H1 (cell line): ENCODE results near the gene SAMD4A. TPM values are rescaled to one million over a fixed set of nuclear protein-coding genes. Genes with fewer than 3 reads are reported as not detected.

Experiments used
- CHD2 ChIP-seq: IDR thresholded peaks from 2 replicates; pipeline ENCODE4 v1.6.1; 2012; ENCODE audit warnings: low read length, improper control_type of control experiment
- EZH2 ChIP-seq: fragments of 200-600 bp; sonication (generic); IDR thresholded peaks from 2 replicates; pipeline ENCODE4 v1.7.1; 2012; ENCODE audit warnings: low read depth, mild to moderate bottlenecking, moderate library complexity, low read length, inconsistent platforms; ENCODE audit not compliant: severe bottlenecking
- FOSL1 ChIP-seq: IDR thresholded peaks from 2 replicates; pipeline ENCODE4 v1.6.1; 2011; ENCODE audit warnings: mild to moderate bottlenecking, low read depth, low read length, moderate library complexity; ENCODE audit not compliant: insufficient read depth
- JUND ChIP-seq: IDR thresholded peaks from 2 replicates; pipeline ENCODE4 v1.6.1; 2011; ENCODE audit warnings: mild to moderate bottlenecking, improper control_type of control experiment, low read length
- NRF1 ChIP-seq: IDR thresholded peaks from 2 replicates; pipeline ENCODE4 v1.6.1; 2011; ENCODE audit warnings: mild to moderate bottlenecking, low read depth, low read length, improper control_type of control experiment
- SIX5 ChIP-seq: IDR thresholded peaks from 2 replicates; pipeline ENCODE4 v1.6.1; 2011; ENCODE audit warnings: mild to moderate bottlenecking, low read depth, low read length
- SP4 ChIP-seq: IDR thresholded peaks from 2 replicates; pipeline ENCODE4 v1.6.1; 2012; ENCODE audit warnings: low read length, inconsistent platforms
- TCF12 ChIP-seq: IDR thresholded peaks from 2 replicates; pipeline ENCODE4 v1.6.1; 2011; ENCODE audit warnings: low read depth, mild to moderate bottlenecking, low read length
- polyA plus RNA-seq, 7 experiments: library from polyadenylated mRNA; depleted of rRNA in 3 of 7; stranded (reverse) in 5 of 7; unstranded in 2 of 7; fragments of >200 nt in 5 of 7; fragments of 200-250 nt in 2 of 7; gene quantifications; 1 replicate in 5 of 7; 2 replicates in 1 of 7; 4 replicates in 1 of 7; pipeline versions ENCODE4 v1.2.1 to v1.2.3, GENCODE V29; 2011 to 2013; ENCODE audit warnings: missing spikeins in 2 of 7, mixed read lengths in 2 of 7
- total RNA-seq: library from RNA; stranded (reverse); fragmentation: NEBNext Ultra II Directional; extraction: Animal tissue kit (Norgen Biotek cat#: 25700); gene quantifications from 2 replicates; pipeline ENCODE4 v1.2.1, GENCODE V29; 2021
- TF ChIP-seq, protein P1 (sequence below): IDR thresholded peaks from 2 replicates; pipeline ENCODE4 v1.6.1; 2011; ENCODE audit warnings: low read length, improper control_type of control experiment

The SAMD4A gene
- total and polyA plus RNA-seq, 2 of the 8 experiments (the other 6 are each of a cell fraction or from before 2014, with no cell fraction given) = 2.4 to 12.3 TPM

DNA sequence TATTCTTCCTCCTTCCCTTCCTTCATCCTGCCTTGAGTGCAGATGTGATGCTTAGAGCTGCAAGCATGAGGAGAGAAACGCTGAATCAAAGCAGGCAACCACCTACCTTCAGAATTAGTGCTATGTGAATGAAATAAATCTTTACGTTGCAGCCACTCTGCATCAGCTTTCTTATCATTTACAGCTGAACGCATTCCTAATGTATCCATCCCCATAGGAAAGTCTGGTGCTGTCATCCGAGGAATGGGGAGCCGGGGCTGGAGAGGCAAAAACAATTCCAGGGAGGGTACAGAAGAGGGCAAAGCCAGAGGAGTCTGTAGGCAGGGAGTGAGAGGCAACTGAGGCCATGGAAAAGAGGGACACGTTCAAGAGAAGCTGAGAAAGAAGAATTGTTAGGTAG is 245.7 kb downstream of the SAMD4A start (continued):
- no peak for TF ChIP-seq TCF12
- TF ChIP-seq CHD2 = no peak
- TF ChIP-seq SP4 = no peak
- TF ChIP-seq NRF1 = no peak
- TF ChIP-seq, protein P1, sequence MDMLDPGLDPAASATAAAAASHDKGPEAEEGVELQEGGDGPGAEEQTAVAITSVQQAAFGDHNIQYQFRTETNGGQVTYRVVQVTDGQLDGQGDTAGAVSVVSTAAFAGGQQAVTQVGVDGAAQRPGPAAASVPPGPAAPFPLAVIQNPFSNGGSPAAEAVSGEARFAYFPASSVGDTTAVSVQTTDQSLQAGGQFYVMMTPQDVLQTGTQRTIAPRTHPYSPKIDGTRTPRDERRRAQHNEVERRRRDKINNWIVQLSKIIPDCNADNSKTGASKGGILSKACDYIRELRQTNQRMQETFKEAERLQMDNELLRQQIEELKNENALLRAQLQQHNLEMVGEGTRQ = no peak
- no peak for TF ChIP-seq EZH2
- TF ChIP-seq SIX5 = no peak
- no peak for TF ChIP-seq JUND
- no peak for TF ChIP-seq FOSL1
